ENCODE data around the gene DDX51.
"Not testable (repeated sequence)": the region's sequence is repeated elsewhere in the genome, so short reads cannot be mapped to it uniquely, and the experiment has no call there.

Gene DDX51

GRCh38 chr12:132140918-132141841 is 2.9 kb downstream of the DDX51 start:
- DNase-seq (ENCODE audit: low read depth) = no peak

GRCh38 chr12:132140501-132140900 is 3.6 kb downstream of the DDX51 start:
- no peak for DNase-seq (ENCODE audit: low read depth)

- DNase-seq (ENCODE audit: low read depth) = no peak
Measured at GRCh38 chr12:132139912-132140311, 4.2 kb downstream of the DDX51 start.

- no peak for DNase-seq (ENCODE audit: low read depth)
Measured at GRCh38 chr12:132138941-132139871, 4.9 kb downstream of the DDX51 start.

- no peak for DNase-seq (ENCODE audit: low read depth)
Measured at GRCh38 chr12:132137483-132138125, 6.5 kb downstream of the DDX51 start.

GRCh38 chr12:132136226-132136625 is 7.9 kb downstream of the DDX51 start:
- not testable (repeated sequence) for DNase-seq (ENCODE audit: low read depth)

GRCh38 chr12:132134653-132135183 is 9.4 kb downstream of the DDX51 start:
- DNase-seq (ENCODE audit: low read depth) = not testable (repeated sequence)

- DNase-seq (ENCODE audit: low read depth) = no peak
Measured at GRCh38 chr12:132133952-132134652, 10.0 kb downstream of the DDX51 start.

- no peak for DNase-seq (ENCODE audit: low read depth)
Measured at GRCh38 chr12:132132609-132133430, 11.3 kb downstream of the DDX51 start.

- no peak for DNase-seq (ENCODE audit: low read depth)
Measured at GRCh38 chr12:132131952-132132351, 12.2 kb downstream of the DDX51 start.

GRCh38 chr12:132131229-132131628 is 12.9 kb downstream of the DDX51 start:
- DNase-seq (ENCODE audit: low read depth) = no peak

GRCh38 chr12:132130690-132131089 is 13.4 kb downstream of the DDX51 start:
- no peak for DNase-seq (ENCODE audit: low read depth)

- no peak for DNase-seq (ENCODE audit: low read depth)
Measured at GRCh38 chr12:132129007-132129406, 15.1 kb downstream of the DDX51 start.

- DNase-seq (ENCODE audit: low read depth) = no peak
Measured at GRCh38 chr12:132127041-132127440, 17.1 kb downstream of the DDX51 start.

GRCh38 chr12:132125736-132126135 is 18.4 kb downstream of the DDX51 start:
- no peak for DNase-seq (ENCODE audit: low read depth)

- DNase-seq (ENCODE audit: low read depth) = no peak
Measured at GRCh38 chr12:132124766-132125425, 19.2 kb downstream of the DDX51 start.

GRCh38 chr12:132123970-132124765 is 20.0 kb downstream of the DDX51 start:
- DNase-seq (ENCODE audit: low read depth) = no peak

- no peak for DNase-seq (ENCODE audit: low read depth)
Measured at GRCh38 chr12:132121283-132121682, 22.8 kb downstream of the DDX51 start.

- DNase-seq (ENCODE audit: low read depth) = no peak
Measured at GRCh38 chr12:132118876-132119275, 25.2 kb downstream of the DDX51 start.

Data from fibroblast of gingiva (primary cell).